Measurements from ENCODE around the gene MLPH. TPM values are rescaled to one million over a fixed set of nuclear protein-coding genes. Genes with fewer than 3 reads are reported as not detected.

The MLPH gene
- polyA plus RNA-seq, 3 donors = not detected

- Mint-ChIP-seq H3K36me3 (no peaks in the 10 kb centered on the region), H3K4me1 (peaks cover 6% of the 10 kb centered on the region), H3K27ac (no peak overlapping the region), H3K4me3 (no peak overlapping the region), H3K27me3 (ENCODE audit: low read depth in 3 of 3) (peaks cover 0 to 9% (median 1%) of the 10 kb centered on the region in 3 donors), H3K9me3 (peaks cover 0 to 4% (median 0%) of the 10 kb centered on the region in 7 donors)
- H3K4me3 ChIP-seq (replicated peaks in 1 of 3; ENCODE audit: low read depth in 2 of 3, low read length in 3 of 3) = no peak overlapping the region
- DNase-seq = peak; percentile 77 to 84 (median 79)
- no peaks in the 10 kb centered on the region for H3K79me2 ChIP-seq (ENCODE audit: insufficient read depth, low read length)
- H3K4me2 ChIP-seq (replicated peaks; ENCODE audit: extremely low read depth, low read length, poor library complexity, severe bottlenecking) = no peak overlapping the region
- H2AFZ ChIP-seq (ENCODE audit: insufficient read depth, low read depth, low read length, poor library complexity, severe bottlenecking) = no peak overlapping the region
- H3K27me3 ChIP-seq (ENCODE audit: control insufficient read depth in 2 of 2, insufficient read depth in 2 of 2, low read length in 2 of 2) = no peaks in the 10 kb centered on the region
- H3K36me3 ChIP-seq (replicated peaks in 1 of 2; ENCODE audit: control insufficient read depth in 1 of 2, insufficient read depth in 2 of 2, low read length in 2 of 2) = no peaks in the 10 kb centered on the region
- no peak overlapping the region for H3K9ac ChIP-seq (ENCODE audit: insufficient read depth, low read length, poor library complexity, severe bottlenecking)
- H3K27ac ChIP-seq (ENCODE audit: low read depth in 1 of 2, low read length in 2 of 2) = no peak overlapping the region
- no peaks in the 10 kb centered on the region for H4K20me1 ChIP-seq (ENCODE audit: insufficient read depth, low read length)
- H3K4me1 ChIP-seq (ENCODE audit: control insufficient read depth in 1 of 2, insufficient read depth in 2 of 2, low read length in 2 of 2) = no peaks in the 10 kb centered on the region
- TF ChIP-seq, protein P1, sequence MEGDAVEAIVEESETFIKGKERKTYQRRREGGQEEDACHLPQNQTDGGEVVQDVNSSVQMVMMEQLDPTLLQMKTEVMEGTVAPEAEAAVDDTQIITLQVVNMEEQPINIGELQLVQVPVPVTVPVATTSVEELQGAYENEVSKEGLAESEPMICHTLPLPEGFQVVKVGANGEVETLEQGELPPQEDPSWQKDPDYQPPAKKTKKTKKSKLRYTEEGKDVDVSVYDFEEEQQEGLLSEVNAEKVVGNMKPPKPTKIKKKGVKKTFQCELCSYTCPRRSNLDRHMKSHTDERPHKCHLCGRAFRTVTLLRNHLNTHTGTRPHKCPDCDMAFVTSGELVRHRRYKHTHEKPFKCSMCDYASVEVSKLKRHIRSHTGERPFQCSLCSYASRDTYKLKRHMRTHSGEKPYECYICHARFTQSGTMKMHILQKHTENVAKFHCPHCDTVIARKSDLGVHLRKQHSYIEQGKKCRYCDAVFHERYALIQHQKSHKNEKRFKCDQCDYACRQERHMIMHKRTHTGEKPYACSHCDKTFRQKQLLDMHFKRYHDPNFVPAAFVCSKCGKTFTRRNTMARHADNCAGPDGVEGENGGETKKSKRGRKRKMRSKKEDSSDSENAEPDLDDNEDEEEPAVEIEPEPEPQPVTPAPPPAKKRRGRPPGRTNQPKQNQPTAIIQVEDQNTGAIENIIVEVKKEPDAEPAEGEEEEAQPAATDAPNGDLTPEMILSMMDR (IDR thresholded peaks at IDR 0.05) = peak; percentile 98
- 13% methylated on average over 21 of the region's 24 CpGs for WGBS (ENCODE audit: insufficient coverage)
- intact Hi-C loops (cut with micrococcal nuclease) = loop anchor here (1.0 to 5.0 kb wide), 3 partner anchors 59 to 150 kb away; no protein-coding TSS in a partner anchor
- no peaks in the 10 kb centered on the region for H3K9me3 ChIP-seq (replicated peaks in 1 of 2; ENCODE audit: control insufficient read depth in 1 of 2, insufficient read depth in 1 of 2, low read length in 2 of 2)
Observed at GRCh38 chr2:237572021-237572741, 85.1 kb downstream of the MLPH start.

GRCh38 chr2:237572742-237573101 is 85.7 kb downstream of the MLPH start:
- H3K9ac ChIP-seq (ENCODE audit: insufficient read depth, low read length, poor library complexity, severe bottlenecking) = no peak overlapping the region
- H3K27me3 ChIP-seq (ENCODE audit: control insufficient read depth in 2 of 2, insufficient read depth in 2 of 2, low read length in 2 of 2) = no peaks in the 10 kb centered on the region
- no peak overlapping the region for H3K27ac Mint-ChIP-seq
- H3K4me2 ChIP-seq (replicated peaks; ENCODE audit: extremely low read depth, low read length, poor library complexity, severe bottlenecking) = no peak overlapping the region
- peaks cover 0 to 4% (median 0%) of the 10 kb centered on the region in 7 donors for H3K9me3 Mint-ChIP-seq
- peaks cover 0 to 9% (median 1%) of the 10 kb centered on the region in 3 donors for H3K27me3 Mint-ChIP-seq (ENCODE audit: low read depth in 3 of 3)
- 91% methylated on average over 4 of the region's 4 CpGs for WGBS (ENCODE audit: insufficient coverage)
- no peaks in the 10 kb centered on the region for H3K4me1 ChIP-seq (ENCODE audit: control insufficient read depth in 1 of 2, insufficient read depth in 2 of 2, low read length in 2 of 2)
- H3K9me3 ChIP-seq (replicated peaks in 1 of 2; ENCODE audit: control insufficient read depth in 1 of 2, insufficient read depth in 1 of 2, low read length in 2 of 2) = no peaks in the 10 kb centered on the region
- H3K27ac ChIP-seq (ENCODE audit: low read depth in 1 of 2, low read length in 2 of 2) = no peak overlapping the region
- H3K79me2 ChIP-seq (ENCODE audit: insufficient read depth, low read length) = no peaks in the 10 kb centered on the region
- H3K4me3 ChIP-seq (replicated peaks in 1 of 3; ENCODE audit: low read depth in 2 of 3, low read length in 3 of 3) = no peak overlapping the region
- intact Hi-C loops (cut with micrococcal nuclease) = loop anchor here (1.0 to 5.0 kb wide), 3 partner anchors 60 to 150 kb away; no protein-coding TSS in a partner anchor
- peaks cover 6% of the 10 kb centered on the region for H3K4me1 Mint-ChIP-seq
- no peak overlapping the region for H2AFZ ChIP-seq (ENCODE audit: insufficient read depth, low read depth, low read length, poor library complexity, severe bottlenecking)
- DNase-seq = no peak
- H3K36me3 ChIP-seq (replicated peaks in 1 of 2; ENCODE audit: control insufficient read depth in 1 of 2, insufficient read depth in 2 of 2, low read length in 2 of 2) = no peaks in the 10 kb centered on the region
- H4K20me1 ChIP-seq (ENCODE audit: insufficient read depth, low read length) = no peaks in the 10 kb centered on the region
- H3K4me3 Mint-ChIP-seq = no peak overlapping the region
- no peaks in the 10 kb centered on the region for H3K36me3 Mint-ChIP-seq
- TF ChIP-seq, protein P1 (IDR thresholded peaks at IDR 0.05) = no peak

Measured in CD14-positive monocyte (primary cell).